HG03521 (cell line): ENCODE results near the gene PARD6G.
"Not testable (repeated sequence)": the region's sequence is repeated elsewhere in the genome, so short reads cannot be mapped to it uniquely, and the experiment has no call there.

Experiments used
- ATAC-seq: cut with Tn5 transposase; IDR thresholded peaks from one replicate; pipeline ENCODE4 v1.9.1; 2021; ENCODE audit warnings: mild to moderate bottlenecking, moderate library complexity; ENCODE audit not compliant: unreplicated experiment

Gene PARD6G

GRCh38 chr18:80247393-80247841 lies at the start of gene PARD6G:
Gene PARD6G (minus strand): TSS chr18:80247514. CDS start chr18:80247348, 166 bp downstream.
- peak; percentile 61 for ATAC-seq

GRCh38 chr18:80262241-80263033 lies 15.1 kb upstream of the PARD6G start:
- ATAC-seq: not testable (repeated sequence)

GRCh38 chr18:80259610-80260009 lies 12.3 kb upstream of the PARD6G start:
- ATAC-seq: no peak

GRCh38 chr18:80258640-80259039 lies 11.3 kb upstream of the PARD6G start:
- ATAC-seq: no peak

- ATAC-seq: not testable (repeated sequence)
Measured at GRCh38 chr18:80257579-80258543, 10.5 kb upstream of the PARD6G start.

- no peak for ATAC-seq
Measured at GRCh38 chr18:80254971-80255500, 7.7 kb upstream of the PARD6G start.

- no peak for ATAC-seq
Measured at GRCh38 chr18:80253871-80254492, 6.7 kb upstream of the PARD6G start.

- ATAC-seq: no peak
Measured at GRCh38 chr18:80253236-80253635, 5.9 kb upstream of the PARD6G start.

- ATAC-seq: no peak
Measured at GRCh38 chr18:80252136-80252535, 4.8 kb upstream of the PARD6G start.

GRCh38 chr18:80251700-80252099 lies 4.4 kb upstream of the PARD6G start:
- ATAC-seq: no peak

GRCh38 chr18:80250740-80251364 lies 3.5 kb upstream of the PARD6G start:
- ATAC-seq: no peak

- no peak for ATAC-seq
Measured at GRCh38 chr18:80249217-80250093, 2.1 kb upstream of the PARD6G start.

GRCh38 chr18:80246445-80247392 lies 595 bp downstream of the PARD6G start:
- peak; percentile 26 for ATAC-seq

GRCh38 chr18:80245781-80246444 lies 1.4 kb downstream of the PARD6G start:
- no peak for ATAC-seq

- no peak for ATAC-seq
Measured at GRCh38 chr18:80244956-80245730, 2.2 kb downstream of the PARD6G start.

GRCh38 chr18:80244167-80244566 lies 3.1 kb downstream of the PARD6G start:
- no peak for ATAC-seq

- no peak for ATAC-seq
Measured at GRCh38 chr18:80243204-80243603, 4.1 kb downstream of the PARD6G start.
